GM18909 (cell line): Measurements from ENCODE around the gene NADK2.

Experiments
- ATAC-seq: cut with Tn5 transposase; IDR thresholded peaks from one replicate; pipeline ENCODE4 v1.9.1; 2021; ENCODE audit warnings: mild to moderate bottlenecking; ENCODE audit not compliant: unreplicated experiment, poor library complexity

NADK2 gene

DNA sequence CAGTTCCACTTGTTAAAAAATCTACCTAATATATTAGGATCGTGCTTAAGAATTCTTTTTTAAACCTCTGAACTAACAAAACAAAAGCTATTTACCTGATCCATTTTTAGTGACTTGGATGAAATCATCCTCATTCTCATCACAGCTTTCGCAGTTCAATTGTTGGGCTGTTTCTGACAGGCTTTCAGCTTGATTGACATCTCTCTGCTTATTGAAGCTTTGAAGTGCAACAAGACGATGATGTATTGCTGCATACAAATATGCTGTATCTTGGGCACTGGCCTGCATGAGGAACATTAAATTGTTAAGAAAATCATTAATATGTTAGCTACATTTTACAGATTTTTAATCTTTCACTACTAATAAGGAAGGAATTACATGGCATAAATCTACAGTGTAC, 9.5 kb upstream of the NADK2 start:
- no peak for ATAC-seq

DNA sequence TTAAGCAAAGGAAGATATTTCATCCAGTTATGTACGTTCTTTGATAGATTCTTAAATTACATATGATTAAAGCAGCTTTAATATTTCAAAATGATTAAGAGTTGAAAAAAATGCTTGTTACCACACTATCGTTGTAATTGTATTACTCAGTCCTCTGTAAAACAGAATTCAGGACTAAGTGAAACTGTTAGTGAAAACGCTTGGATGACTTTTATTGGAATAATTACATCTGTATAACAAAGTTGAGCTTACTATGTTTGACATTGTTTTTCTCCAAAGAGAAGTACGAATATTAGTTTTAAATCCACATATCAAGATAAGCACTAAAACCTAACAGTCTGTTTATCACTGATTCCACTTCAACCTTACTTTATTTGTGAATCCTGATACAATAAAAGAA, 8.7 kb upstream of the NADK2 start:
- ATAC-seq: no peak

DNA sequence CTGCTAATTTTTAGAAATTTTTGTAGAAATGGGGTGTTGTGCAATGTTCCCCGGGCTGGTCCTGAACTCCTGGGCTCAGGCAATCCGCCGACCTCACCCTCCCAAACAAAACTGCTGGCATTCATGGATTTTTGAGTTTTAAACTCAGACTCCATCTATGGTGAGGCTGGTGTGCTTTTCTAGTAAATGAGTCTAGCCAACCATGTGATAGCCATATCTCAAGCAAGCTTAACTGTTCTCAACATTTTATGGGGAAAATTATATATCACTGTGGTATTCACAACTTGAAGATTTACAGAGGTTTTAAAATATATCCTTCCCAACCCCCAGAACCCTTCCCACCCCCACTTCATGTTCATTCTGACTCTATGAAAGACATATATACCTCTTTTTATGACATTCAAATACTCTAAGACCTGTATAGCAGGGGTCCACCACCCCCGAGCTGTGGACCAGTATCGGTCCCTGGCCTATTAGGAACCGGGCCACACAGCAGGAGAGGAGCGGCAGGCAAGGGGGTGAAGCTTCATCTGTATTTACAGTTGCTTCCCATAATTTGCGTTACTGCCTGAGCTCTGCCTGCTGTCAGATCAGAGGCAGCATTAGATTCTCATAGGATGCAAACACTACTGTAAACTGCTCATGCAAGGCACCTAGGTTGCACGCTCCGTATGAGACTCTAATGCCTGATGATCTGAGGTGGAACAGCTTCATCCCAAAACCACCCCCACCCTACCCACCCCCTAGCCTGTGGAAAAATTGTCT, 4.5 kb upstream of the NADK2 start:
- no peak for ATAC-seq

DNA sequence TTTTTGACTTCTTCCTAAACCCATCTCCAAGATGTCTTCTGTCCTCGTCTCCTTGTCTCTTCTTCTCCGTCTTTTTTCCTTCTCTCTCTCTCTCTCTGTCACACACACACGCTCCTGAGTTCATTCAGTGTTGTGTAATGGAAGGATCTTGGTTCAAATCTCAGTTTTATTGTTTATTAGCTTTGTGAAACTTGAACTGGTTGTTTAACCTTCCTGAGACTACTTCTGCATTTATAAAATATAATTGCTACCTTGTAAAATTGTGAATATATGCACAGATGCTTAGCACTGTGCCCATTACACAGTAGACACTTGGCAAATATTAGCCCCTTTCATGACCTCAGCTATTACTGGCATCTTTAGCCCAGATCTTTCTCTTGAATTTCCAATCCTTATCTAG, 2.4 kb upstream of the NADK2 start:
- ATAC-seq: no peak

DNA sequence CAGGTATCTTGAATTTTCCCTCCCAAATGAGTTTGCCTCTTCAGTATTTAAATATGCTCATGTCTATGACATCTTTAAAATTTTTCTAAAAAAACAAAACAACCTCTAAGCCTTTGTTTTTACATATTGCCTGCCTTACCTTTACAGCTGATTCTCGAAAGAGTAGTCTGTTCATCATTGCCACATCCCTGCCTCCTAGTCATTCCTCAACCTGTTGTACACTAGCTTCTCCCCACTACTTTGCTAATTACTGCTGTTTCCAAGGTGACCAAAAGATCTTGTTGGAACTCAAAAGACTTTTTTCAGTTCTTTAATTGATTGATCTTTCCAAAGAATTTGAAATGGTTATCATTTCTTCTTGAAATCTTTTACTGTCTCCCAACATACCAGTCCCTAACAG, 1.9 kb upstream of the NADK2 start:
- no peak for ATAC-seq

DNA sequence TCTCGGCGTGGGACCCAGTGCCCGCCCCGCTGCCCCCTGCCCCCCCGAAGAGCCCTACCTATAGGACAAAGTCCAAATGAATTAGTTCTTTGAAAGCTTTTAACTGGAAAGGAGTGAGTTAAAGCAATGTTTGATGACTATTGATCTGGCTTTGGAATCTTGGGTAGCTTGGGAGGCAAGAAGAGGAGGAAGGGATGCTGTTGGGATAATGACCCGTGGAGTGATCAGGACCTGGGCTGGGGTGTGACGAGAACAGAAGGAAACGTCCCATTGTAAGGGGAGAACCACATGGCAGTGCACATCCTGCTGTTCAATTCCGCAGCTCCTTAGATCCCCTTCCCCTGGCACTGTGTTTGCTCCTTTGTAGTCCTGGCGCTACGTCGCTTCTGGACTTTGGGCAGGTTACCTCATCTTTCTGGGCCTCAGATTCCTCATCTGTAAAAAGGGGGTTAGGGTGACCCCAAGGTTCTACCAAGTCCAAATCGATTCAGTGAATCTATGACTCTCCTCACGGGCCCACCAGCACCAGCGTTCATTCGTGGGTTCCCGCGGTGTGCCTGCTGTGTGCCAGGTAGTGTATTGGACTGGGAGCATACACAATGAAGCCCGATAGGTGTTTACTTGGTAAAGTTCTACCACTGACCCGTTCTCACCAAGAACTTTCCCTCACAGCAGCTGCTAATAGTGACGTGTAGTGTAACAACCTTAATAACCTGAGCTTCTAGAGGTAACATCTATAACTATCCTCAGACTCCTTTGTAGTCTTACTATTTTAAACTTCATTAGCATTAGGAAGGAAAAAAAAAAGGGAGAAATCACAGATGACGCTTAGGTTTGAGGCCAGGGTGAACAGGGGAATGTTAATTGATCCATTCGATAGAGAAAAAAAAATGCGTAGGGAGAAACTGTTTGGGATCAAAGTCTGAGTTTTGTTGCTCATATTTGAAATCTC, 1.1 kb upstream of the NADK2 start:
- no peak for ATAC-seq

DNA sequence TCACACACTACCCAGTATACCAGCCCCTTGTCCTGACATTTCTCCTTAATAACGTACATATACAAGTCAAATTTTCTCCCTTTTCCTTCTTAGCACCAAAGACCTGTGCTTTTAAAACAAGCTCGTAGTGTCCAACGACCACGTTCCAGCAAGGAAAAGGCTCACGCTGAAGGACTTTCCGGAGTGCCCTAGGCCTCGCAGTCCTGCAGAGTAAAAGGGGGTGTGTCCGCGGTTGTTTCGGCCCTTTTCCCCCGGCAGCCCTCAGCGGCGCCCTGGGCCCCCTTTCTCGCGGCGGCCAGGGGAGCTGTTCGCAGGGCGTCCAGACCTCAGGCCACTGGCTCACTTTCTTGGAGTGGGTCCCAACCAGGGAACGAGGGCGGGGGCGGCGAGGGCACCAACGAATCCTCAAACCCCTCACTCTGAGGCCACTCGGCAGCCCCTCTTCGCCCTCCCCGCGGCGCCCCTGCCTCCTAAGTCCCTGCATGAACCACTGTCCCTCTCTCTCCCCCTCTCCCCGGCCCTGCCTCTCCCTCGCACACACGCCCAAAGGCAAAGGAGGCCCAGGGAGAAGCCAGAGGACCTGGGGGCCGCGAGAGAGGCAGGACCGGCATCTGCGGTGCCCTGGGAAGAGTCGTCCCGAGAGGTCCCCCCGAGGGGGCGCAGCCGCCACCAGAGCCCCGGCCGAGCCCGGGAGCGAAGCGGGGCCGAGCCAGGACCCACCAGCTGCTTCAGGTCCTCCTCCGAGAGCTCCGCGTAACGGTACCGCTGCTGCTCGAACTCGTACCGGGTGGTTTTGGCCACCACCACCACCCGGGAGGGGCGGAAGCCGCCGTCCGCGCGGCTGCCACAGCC, 720 bp downstream of the NADK2 start:
- ATAC-seq: peak; percentile 22

DNA sequence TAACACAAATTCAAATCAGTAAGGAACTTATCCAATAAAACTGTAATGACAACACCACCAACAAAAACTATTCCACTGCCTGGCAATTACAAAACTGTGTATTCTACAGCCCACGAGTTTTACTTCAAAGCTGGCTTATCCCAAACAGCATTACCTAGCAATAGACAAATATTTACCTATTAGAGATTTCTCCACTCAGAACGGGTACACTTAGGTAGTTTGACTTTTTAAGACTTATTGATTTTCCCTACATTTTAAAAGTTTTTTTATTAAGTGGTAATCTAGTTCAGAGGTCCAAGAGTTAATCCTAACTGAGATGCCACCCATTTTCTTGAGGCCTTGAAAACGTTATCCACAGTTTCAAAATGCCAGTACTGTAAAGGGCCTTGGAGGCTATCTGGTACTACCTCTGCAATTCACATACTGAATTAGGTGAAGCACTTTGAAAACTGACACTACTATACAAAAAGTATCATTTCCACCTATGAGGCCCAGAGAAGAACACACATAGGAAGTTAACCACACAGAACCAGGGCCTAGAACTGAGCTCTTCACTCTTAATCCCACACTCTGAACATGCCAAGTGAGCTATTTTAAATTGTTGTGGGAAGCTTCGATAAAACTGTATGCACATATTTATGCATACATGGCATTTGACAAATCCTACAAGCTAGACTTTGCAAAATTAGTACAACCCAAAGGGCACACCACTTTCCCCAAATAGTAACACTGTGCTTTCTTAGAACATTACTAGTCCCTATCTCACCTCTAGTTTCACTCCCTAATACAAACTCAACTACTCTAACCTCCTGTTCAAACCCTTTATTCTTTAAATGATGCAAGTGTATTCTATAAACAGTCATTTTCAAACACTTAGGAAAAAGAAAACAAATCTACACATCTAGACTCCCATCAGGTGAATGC, 2.1 kb downstream of the NADK2 start:
- no peak for ATAC-seq

DNA sequence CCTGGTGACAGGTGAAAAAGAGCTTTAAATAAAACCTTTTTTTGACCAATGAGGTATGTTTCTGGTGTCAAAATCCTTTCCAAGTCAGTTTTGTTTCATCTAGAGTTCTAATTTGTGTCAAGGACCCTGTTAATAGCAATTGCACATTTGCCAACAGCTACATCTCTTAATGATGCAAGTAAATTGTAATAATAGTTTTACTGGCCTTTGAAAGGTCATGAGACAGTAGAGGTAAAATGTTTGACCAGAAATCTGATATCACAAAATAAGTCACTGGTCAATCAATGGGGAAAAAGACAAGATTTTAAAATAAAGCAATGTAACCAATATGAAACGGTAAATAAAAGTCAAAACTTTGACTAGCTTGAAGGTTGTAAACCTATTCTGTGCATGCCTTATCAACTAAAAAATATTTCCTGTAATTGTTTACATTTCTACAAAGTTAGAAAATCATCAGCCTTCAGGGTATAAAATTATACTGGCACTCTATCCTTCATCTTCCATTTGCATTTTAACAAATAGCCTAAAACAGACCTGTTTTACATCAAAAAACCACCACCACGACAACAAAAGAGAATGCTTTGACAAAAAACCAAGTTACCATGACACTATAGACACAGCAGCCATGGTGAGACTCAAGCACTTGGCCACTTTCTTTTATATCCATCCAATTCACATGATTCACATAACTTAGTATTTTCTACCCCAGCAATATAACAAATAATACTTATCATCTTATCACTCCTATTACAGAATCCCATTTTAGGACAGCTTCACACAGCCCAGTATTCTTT, 3.0 kb downstream of the NADK2 start:
- ATAC-seq: no peak

DNA sequence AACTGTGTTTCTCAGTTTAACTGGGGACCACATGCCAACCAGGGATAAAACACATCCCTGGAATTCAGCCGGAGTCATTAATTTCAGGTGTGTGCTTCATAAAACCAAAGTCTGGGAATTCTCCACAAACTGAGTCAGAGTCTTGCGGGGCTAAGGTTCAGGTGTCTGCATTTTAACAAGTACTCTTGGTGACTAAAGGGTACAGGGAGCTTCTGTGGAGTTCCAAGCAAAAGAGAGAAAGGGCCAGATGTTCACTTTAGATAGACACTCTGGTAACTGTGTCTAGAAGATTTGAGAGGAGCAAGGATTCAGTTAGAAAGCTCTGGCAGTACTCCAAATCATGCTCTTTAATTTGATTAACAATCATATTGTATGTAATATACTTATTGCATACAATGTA, 4.0 kb downstream of the NADK2 start:
- ATAC-seq: no peak

DNA sequence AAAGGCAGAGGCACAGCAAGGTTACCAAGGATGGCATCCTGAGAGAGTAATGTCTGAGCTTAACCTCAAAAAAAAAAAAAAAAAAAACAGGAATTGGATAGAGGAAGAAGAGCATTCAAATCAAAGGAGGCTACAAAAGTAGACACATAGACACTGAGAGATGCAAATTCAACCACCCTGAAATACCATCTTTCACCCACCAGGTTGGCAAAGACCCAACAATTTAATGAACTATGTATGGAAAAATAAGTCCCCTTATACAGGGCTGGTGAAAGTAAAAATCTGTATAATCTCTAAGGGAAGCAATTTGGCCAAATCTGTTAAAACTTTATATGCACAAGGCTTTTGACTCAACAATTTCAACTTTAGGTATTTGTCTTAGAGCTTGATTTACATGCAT, 4.9 kb downstream of the NADK2 start:
- ATAC-seq: no peak

DNA sequence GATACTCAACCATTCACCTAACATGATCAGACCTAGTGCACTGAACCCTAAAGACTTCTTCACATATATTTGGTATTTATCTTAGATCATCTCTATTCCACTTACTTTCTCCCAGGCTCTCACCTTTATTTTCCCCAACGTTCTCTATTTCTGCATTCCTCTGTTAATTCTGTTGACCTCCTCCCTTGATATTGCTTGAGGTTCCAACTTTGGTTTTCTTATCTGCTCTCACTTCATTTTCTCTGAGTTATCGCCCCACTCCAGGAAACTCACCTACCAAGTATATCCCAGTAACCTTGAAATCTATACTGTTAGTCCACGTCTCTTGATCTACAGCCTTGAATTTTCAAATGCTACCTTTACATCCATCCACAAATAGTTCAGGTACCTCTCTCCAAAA, 9.2 kb downstream of the NADK2 start:
- no peak for ATAC-seq

DNA sequence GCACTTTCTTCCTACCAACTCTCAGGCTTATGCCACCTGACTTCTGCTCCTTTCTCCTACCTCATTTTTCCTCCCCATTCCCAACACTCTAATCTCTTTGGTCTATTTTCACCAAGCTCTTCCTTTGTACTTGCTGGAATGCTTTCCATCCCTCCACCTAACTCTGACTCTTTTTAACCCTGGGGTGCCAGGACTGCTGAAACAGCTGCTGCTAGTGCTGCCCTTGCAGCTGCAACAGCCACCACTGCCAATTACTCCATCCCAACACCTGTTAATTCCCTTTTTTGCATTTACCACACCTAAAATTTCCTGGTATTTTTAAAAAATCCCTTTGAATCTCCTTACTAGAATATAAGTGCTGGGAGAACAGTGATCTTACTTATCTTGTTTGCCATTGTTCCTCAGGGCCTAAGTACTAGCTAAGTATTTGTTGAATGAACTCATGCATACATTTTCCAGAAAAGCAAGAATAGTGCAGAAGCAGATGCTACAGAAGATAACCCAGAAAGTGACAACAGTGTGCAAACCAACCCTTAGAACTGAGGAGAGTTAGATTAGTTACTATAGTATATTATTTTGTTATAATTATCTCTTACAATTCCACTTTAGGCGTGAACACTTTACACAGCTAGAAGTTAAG, 11.5 kb downstream of the NADK2 start:
- ATAC-seq: no peak

DNA sequence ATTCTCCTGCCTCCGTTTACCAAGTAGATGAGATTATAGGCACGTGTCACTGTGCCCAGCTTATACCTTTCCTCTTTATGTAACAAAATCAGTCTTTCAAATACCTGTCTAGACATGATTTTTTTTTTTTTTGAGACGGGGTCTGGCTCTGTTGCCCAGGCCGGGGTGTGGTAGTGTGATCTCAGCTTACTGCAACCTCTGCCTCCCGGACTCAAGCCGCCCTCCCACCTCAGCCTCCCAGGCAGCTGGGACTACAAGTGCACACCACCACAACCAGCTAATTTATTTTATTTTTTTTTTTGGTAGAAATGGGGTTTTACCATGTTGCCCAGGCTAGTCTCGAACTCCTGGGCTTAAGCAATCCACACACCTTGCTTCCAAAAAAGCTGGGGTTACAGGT, 13.2 kb downstream of the NADK2 start:
- ATAC-seq: no peak

DNA sequence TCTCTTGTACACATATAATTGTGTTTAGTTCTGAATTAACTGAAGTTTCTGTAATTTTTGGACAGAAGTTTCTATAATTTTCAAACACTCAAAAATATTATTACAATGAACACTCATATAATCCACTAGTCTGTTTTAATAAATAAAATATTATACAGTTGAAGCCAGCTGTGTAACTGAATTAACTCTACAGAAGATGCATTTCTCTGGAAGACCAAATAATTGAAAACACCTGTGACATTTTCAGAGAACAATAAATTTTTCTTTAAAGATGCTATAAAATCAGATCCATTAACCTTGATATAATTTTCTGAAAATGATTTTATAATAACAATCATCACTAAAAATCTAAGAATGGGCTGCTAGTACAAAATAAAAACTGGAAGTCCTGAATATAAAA, 14.7 kb downstream of the NADK2 start:
- ATAC-seq: no peak

DNA sequence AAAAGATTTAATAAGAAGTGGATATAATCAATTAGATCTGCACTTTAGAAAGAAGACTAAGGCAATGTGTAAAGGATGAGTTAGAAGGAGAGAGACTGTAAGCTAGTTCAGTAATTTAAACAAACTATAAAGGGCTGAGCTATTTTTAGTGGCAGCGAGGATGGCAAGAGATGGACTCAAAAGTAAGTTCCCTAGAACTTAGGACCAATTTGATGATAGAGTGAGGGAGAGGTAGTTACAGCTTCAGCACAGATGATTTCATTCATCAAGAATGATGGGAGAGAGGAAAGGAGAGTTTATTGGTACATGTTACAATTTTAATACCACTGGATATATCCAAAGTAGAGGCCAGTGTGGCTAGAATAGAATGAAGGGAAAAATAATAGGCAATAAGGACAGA, 19.1 kb downstream of the NADK2 start:
- no peak for ATAC-seq

DNA sequence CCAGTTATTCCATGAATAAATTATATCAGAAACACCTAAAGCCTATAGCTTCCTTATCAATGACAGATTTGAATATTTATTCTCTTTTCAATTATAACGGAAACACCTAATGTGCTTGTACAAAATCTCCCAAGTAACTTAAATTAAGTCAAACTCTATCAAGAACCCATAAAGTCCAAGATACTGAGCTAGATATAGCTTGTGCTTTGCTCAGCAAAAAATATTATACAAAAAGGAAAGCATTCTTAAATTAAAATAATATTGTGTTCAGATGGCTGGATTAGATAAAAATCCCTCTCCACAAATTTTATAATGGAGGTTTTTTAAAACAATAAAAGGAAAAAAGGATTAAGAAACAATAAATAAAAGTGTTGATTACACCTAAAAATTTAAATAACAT, 23.7 kb downstream of the NADK2 start:
- ATAC-seq: no peak

DNA sequence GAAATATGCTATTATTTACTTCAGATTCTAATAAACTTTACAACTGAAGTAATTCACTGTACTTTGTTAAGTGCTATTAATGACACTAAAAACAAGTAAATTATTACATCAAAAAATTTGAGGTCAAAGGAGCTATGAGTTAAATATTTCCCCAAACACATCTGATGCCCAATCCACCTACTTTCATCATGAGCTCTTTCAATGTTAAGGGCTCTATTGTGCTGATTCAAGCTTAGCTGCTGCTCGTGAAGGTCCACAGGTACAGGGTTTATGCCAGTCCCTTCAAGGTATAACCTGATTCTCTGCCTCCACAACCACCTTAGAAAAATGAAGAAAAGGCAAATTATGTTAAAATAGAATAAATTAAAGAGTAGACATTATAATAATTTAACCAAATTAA, 24.2 kb downstream of the NADK2 start:
- no peak for ATAC-seq
